HEK293 (cell line): ENCODE measurements around the gene F2R.

Experiments
- CTCF ChIA-PET: fragments of 350-600 bp; formaldehyde crosslinking; extraction: SDS; loops from one replicate; lab custom pipeline; 2021; ENCODE audit warnings: antibody characterized with exemption; lab: Yijun Ruan, JAX
- POLR2A ChIA-PET: fragments of 300-600 bp; formaldehyde crosslinking; extraction: SDS; loops from one replicate; lab custom pipeline; 2020; ENCODE audit warnings: antibody characterized with exemption, inconsistent platforms; lab: Yijun Ruan, JAX
- H3K27ac ChIP-seq: fragments of 200-500 bp; sonication (Bioruptor generic); 2 replicates; pipeline ENCODE4 v1.5.1; 2014; ENCODE audit warnings: low read depth, low read length, control low read depth, inconsistent platforms; ENCODE audit errors: extremely low read depth
- H3K36me3 ChIP-seq, 2 experiments: fragments of 200-500 bp in 1 of 2; sonication (Bioruptor generic) in 1 of 2; 1 replicate in 1 of 2; 2 replicates in 1 of 2; pipeline ENCODE4 v1.5.1; 2014 to 2017; ENCODE audit warnings: inconsistent platforms in 2 of 2, low read length in 2 of 2; ENCODE audit not compliant: control insufficient read depth in 2 of 2, insufficient read depth in 1 of 2
- H3K4me1 ChIP-seq: fragments of 200-500 bp; sonication (Bioruptor generic); 2 replicates; pipeline ENCODE4 v1.5.1; 2014; ENCODE audit warnings: mild to moderate bottlenecking, low read length, inconsistent platforms; ENCODE audit not compliant: control insufficient read depth, insufficient read depth
- H3K4me3 ChIP-seq: 2 replicates; pipeline ENCODE4 v1.5.1; 2011; ENCODE audit warnings: low read depth, mild to moderate bottlenecking, control low read depth, low read length, moderate library complexity
- H3K9me3 ChIP-seq: fragments of 200-500 bp; sonication (Bioruptor generic); 2 replicates; pipeline ENCODE4 v1.5.1; 2014; ENCODE audit warnings: low read depth, low read length, inconsistent platforms; ENCODE audit not compliant: control insufficient read depth, insufficient read depth
- IKZF3 ChIP-seq: fragments of 450-650 bp; IDR thresholded peaks from 2 replicates; pipeline ENCODE4 v1.5.0; 2018; ENCODE audit warnings: missing biosample characterization, mild to moderate bottlenecking, missing genetic modification characterization, moderate library complexity
- KLF16 ChIP-seq: fragments of 450-650 bp; formaldehyde crosslinking; IDR thresholded peaks from 2 replicates; pipeline ENCODE4 v1.5.1; 2017; ENCODE audit warnings: missing biosample characterization, missing genetic modification characterization
- PBX3 ChIP-seq: sonication (generic); formaldehyde crosslinking; IDR thresholded peaks from 2 replicates; pipeline ENCODE4 v1.8.1; 2022; ENCODE audit warnings: mild to moderate bottlenecking, moderate library complexity, missing genetic modification reagents
- PRDM10 ChIP-seq: fragments of 450-650 bp; formaldehyde crosslinking; IDR thresholded peaks from 2 replicates; pipeline ENCODE4 v1.5.1; 2016; ENCODE audit warnings: missing biosample characterization, missing genetic modification characterization
- REPIN1 ChIP-seq: fragments of 450-650 bp; formaldehyde crosslinking; IDR thresholded peaks from 2 replicates; pipeline ENCODE4 v1.5.1; 2017; ENCODE audit warnings: missing biosample characterization, missing genetic modification characterization, low read depth
- SP2 ChIP-seq: fragments of 450-650 bp; formaldehyde crosslinking; IDR thresholded peaks from 2 replicates; pipeline ENCODE4 v1.5.1; 2016; ENCODE audit warnings: missing biosample characterization, missing genetic modification characterization
- TRIM28 ChIP-seq: IDR thresholded peaks from 2 replicates; pipeline ENCODE4 v1.6.1; 2011; ENCODE audit warnings: low read length, control low read depth, borderline replicate concordance
- ZBTB48 ChIP-seq: fragments of 450-650 bp; formaldehyde crosslinking; IDR thresholded peaks from 2 replicates; pipeline ENCODE4 v1.5.1; 2016; ENCODE audit warnings: missing biosample characterization, missing genetic modification characterization
- ZNF112 ChIP-seq: fragments of 450-650 bp; formaldehyde crosslinking; IDR thresholded peaks from 2 replicates; pipeline ENCODE4 v1.5.0; 2017; ENCODE audit warnings: missing biosample characterization, missing genetic modification characterization
- ZNF169 ChIP-seq: fragments of 450-650 bp; formaldehyde crosslinking; IDR thresholded peaks from 2 replicates; pipeline ENCODE4 v1.5.1; 2016; ENCODE audit warnings: missing biosample characterization, missing genetic modification characterization
- ZNF19 ChIP-seq: fragments of 450-650 bp; formaldehyde crosslinking; IDR thresholded peaks from 2 replicates; pipeline ENCODE4; 2016; ENCODE audit warnings: missing biosample characterization, missing genetic modification characterization, low read depth
- ZNF202 ChIP-seq: fragments of 450-650 bp; formaldehyde crosslinking; IDR thresholded peaks from 2 replicates; pipeline ENCODE4 v1.5.1; 2016; ENCODE audit warnings: missing biosample characterization, missing genetic modification characterization, borderline replicate concordance
- ZNF214 ChIP-seq: fragments of 450-650 bp; formaldehyde crosslinking; IDR thresholded peaks from 2 replicates; pipeline ENCODE4 v1.5.1; 2017; ENCODE audit warnings: missing biosample characterization, mild to moderate bottlenecking, missing genetic modification characterization, borderline replicate concordance
- ZNF223 ChIP-seq: fragments of 450-650 bp; formaldehyde crosslinking; IDR thresholded peaks from 2 replicates; pipeline ENCODE4 v1.5.1; 2016; ENCODE audit warnings: missing biosample characterization, missing genetic modification characterization
- ZNF354C ChIP-seq: fragments of 450-650 bp; formaldehyde crosslinking; IDR thresholded peaks from 2 replicates; pipeline ENCODE4 v1.5.1; 2016; ENCODE audit warnings: missing biosample characterization, missing genetic modification characterization, low read depth, borderline replicate concordance
- ZNF37A ChIP-seq: fragments of 450-650 bp; IDR thresholded peaks from 2 replicates; pipeline ENCODE4 v1.5.1; 2018; ENCODE audit warnings: missing biosample characterization, missing genetic modification characterization
- ZNF394 ChIP-seq: fragments of 450-650 bp; formaldehyde crosslinking; IDR thresholded peaks from 2 replicates; pipeline ENCODE4 v1.5.1; 2016; ENCODE audit warnings: missing biosample characterization, missing genetic modification characterization, mild to moderate bottlenecking, moderate library complexity, borderline replicate concordance
- ZNF404 ChIP-seq: fragments of 450-650 bp; formaldehyde crosslinking; IDR thresholded peaks from 2 replicates; pipeline ENCODE4 v1.5.1; 2017; ENCODE audit warnings: missing biosample characterization, missing genetic modification characterization
- ZNF423 ChIP-seq: fragments of 450-650 bp; formaldehyde crosslinking; IDR thresholded peaks from 2 replicates; pipeline ENCODE4 v1.5.1; 2016; ENCODE audit warnings: missing biosample characterization, missing genetic modification characterization
- ZNF426 ChIP-seq: fragments of 450-650 bp; formaldehyde crosslinking; IDR thresholded peaks from 2 replicates; pipeline ENCODE4 v1.5.1; 2017; ENCODE audit warnings: missing biosample characterization, missing genetic modification characterization, mild to moderate bottlenecking, inconsistent platforms, moderate library complexity
- ZNF433 ChIP-seq: fragments of 450-650 bp; formaldehyde crosslinking; IDR thresholded peaks from 2 replicates; pipeline ENCODE4 v1.5.1; 2016; ENCODE audit warnings: missing biosample characterization, missing genetic modification characterization, low read depth
- ZNF510 ChIP-seq: fragments of 450-650 bp; formaldehyde crosslinking; IDR thresholded peaks from 2 replicates; pipeline ENCODE4 v1.5.1; 2018; ENCODE audit warnings: mild to moderate bottlenecking, missing genetic modification characterization, missing biosample characterization; ENCODE audit not compliant: insufficient replicate concordance
- ZNF558 ChIP-seq: fragments of 450-650 bp; formaldehyde crosslinking; IDR thresholded peaks from 2 replicates; pipeline ENCODE4 v1.5.1; 2016; ENCODE audit warnings: missing biosample characterization, missing genetic modification characterization
- ZNF747 ChIP-seq: fragments of 450-650 bp; formaldehyde crosslinking; IDR thresholded peaks from 2 replicates; pipeline ENCODE4 v1.5.1; 2016; ENCODE audit warnings: missing biosample characterization, missing genetic modification characterization
- ZNF777 ChIP-seq: fragments of 450-650 bp; formaldehyde crosslinking; IDR thresholded peaks from 2 replicates; pipeline ENCODE4 v1.5.1; 2017; ENCODE audit warnings: missing biosample characterization, missing genetic modification characterization, borderline replicate concordance
- ZNF843 ChIP-seq: fragments of 450-650 bp; formaldehyde crosslinking; IDR thresholded peaks from 2 replicates; pipeline ENCODE4 v1.5.1; 2016; ENCODE audit warnings: missing biosample characterization, missing genetic modification characterization
- ZSCAN23 ChIP-seq: fragments of 450-650 bp; formaldehyde crosslinking; IDR thresholded peaks from 2 replicates; pipeline ENCODE4 v1.5.1; 2016; ENCODE audit warnings: missing biosample characterization, missing genetic modification characterization
- ZSCAN4 ChIP-seq: fragments of 450-650 bp; formaldehyde crosslinking; IDR thresholded peaks from 2 replicates; pipeline ENCODE4 v1.5.1; 2017; ENCODE audit warnings: missing biosample characterization, missing genetic modification characterization
- TF ChIP-seq, protein P1 (sequence below): fragments of 450-650 bp; formaldehyde crosslinking; IDR thresholded peaks from 2 replicates; pipeline ENCODE4 v1.5.1; 2017; ENCODE audit warnings: missing biosample characterization, missing genetic modification characterization

F2R gene

GRCh38 chr5:76705574-76705973, 10.4 kb upstream of the F2R start:
- TF ChIP-seq ZNF19, result no peak
- no peak for TF ChIP-seq ZNF112 (tag by site-specific recombination)
- TF ChIP-seq ZNF777 (tag by site-specific recombination), result no peak
- no peak for TF ChIP-seq KLF16 (tag by site-specific recombination)
- no peak for TF ChIP-seq ZNF423 (tag by site-specific recombination)
- no peak for TF ChIP-seq ZNF223 (tag by site-specific recombination)
- no peak for TF ChIP-seq IKZF3
- TF ChIP-seq ZNF202 (tag by site-specific recombination), result no peak
- TF ChIP-seq SP2, result no peak
- no peaks in the 10 kb centered on the region for H3K9me3 ChIP-seq
- H3K36me3 ChIP-seq, result no peaks in the 10 kb centered on the region
- no peak overlapping the region for H3K27ac ChIP-seq
- H3K4me1 ChIP-seq, result peaks cover 10% of the 10 kb centered on the region; the same call in 1 of the 2 replicates
- CTCF ChIA-PET, result interaction anchor here (1.0 to 1.9 kb wide), 2 partner anchors 26 to 69 kb away, joined by 3 to 11 read pairs; no protein-coding TSS in a partner anchor
- H3K4me3 ChIP-seq, result no peak overlapping the region
- POLR2A ChIA-PET, result interaction anchor here (0.5 kb wide), 1 partner anchor 113 kb away, joined by 3 read pairs; the partner anchor contains the start of gene F2RL1

DNA sequence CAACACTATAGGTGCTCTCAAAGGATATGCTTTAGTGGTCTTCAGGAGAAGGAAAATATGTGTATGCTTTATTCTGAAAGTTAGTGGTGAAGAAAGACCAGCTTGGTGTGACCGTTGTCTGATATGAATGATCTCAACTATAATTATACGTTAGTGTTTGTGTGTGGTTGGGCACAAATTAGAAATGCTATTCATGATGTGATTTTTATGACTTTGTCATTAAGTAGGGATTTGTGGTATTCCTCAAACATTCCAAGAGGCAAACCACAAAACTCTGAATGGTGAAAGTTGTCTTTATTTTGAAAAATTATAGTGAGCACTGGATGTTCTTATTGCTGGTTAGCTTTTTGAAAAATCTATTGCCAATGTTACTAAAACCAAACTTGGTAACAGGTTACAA, 6.2 kb upstream of the F2R start:
- H3K4me3 ChIP-seq, result no peak overlapping the region
- peaks cover 10% of the 10 kb centered on the region; the same call in 1 of the 2 replicates for H3K4me1 ChIP-seq
- no peak overlapping the region for H3K27ac ChIP-seq
- POLR2A ChIA-PET, result no interaction called here
- H3K9me3 ChIP-seq, result no peaks in the 10 kb centered on the region
- H3K36me3 ChIP-seq, result no peaks in the 10 kb centered on the region
- CTCF ChIA-PET, result interaction anchor here (0.7 to 2.7 kb wide), 2 partner anchors 65 to 296 kb away, joined by 3 to 13 read pairs; no protein-coding TSS in a partner anchor
- no peak for TF ChIP-seq PBX3 (CRISPR knock-in tag)
- no peak for TF ChIP-seq ZNF169 (tag by site-specific recombination)
- TF ChIP-seq ZNF214, result no peak
- no peak for TF ChIP-seq ZNF354C (tag by site-specific recombination)
- TF ChIP-seq ZNF37A, result no peak
- TF ChIP-seq ZSCAN23 (tag by site-specific recombination), result no peak
- no peak for TF ChIP-seq ZNF747 (tag by site-specific recombination)
- TF ChIP-seq, protein P1, sequence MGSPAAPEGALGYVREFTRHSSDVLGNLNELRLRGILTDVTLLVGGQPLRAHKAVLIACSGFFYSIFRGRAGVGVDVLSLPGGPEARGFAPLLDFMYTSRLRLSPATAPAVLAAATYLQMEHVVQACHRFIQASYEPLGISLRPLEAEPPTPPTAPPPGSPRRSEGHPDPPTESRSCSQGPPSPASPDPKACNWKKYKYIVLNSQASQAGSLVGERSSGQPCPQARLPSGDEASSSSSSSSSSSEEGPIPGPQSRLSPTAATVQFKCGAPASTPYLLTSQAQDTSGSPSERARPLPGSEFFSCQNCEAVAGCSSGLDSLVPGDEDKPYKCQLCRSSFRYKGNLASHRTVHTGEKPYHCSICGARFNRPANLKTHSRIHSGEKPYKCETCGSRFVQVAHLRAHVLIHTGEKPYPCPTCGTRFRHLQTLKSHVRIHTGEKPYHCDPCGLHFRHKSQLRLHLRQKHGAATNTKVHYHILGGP (tag by site-specific recombination), result peak; percentile 68
- TF ChIP-seq ZNF558 (tag by site-specific recombination), result no peak
- no peak for TF ChIP-seq ZNF423 (tag by site-specific recombination)
- no peak for TF ChIP-seq IKZF3
- peak; percentile 84 for TF ChIP-seq ZNF843
- TF ChIP-seq ZNF394 (tag by site-specific recombination), result peak; percentile 44; the same call in 1 of the 2 replicates
- TF ChIP-seq ZNF426, result no peak
- no peak for TF ChIP-seq ZNF433 (tag by site-specific recombination)
- TF ChIP-seq PRDM10 (tag by site-specific recombination), result no peak
- no peak for TF ChIP-seq ZNF404
- TF ChIP-seq REPIN1 (tag by site-specific recombination), result no peak
- no peak for TF ChIP-seq TRIM28
- TF ChIP-seq ZBTB48 (tag by site-specific recombination), result no peak
- no peak for TF ChIP-seq ZSCAN4
- no peak for TF ChIP-seq ZNF510 (tag by site-specific recombination)
